GM23248 (cell line): ENCODE data around the gene FAM171A2. TPM values are rescaled to one million over a fixed set of nuclear protein-coding genes. Genes with fewer than 3 reads are reported as not detected.

Source experiments
- DNase-seq: peaks from one replicate; pipeline ENCODE4 v3.0.0-alpha.2; 2015
- H2AFZ ChIP-seq: fragments of 200-600 bp; sonication (generic); 2 replicates; pipeline ENCODE4 v1.6.1; 2016; ENCODE audit warnings: antibody characterized with exemption
- H3F3A ChIP-seq: fragments of 200-600 bp; sonication (generic); 2 replicates; pipeline ENCODE4 v1.6.1; 2016; ENCODE audit warnings: mild to moderate bottlenecking, antibody characterized with exemption, mixed run types; ENCODE audit not compliant: insufficient read depth
- H3K27ac ChIP-seq: fragments of 200-600 bp; sonication (generic); 2 replicates; pipeline ENCODE4 v1.5.1; 2016; ENCODE audit warnings: mild to moderate bottlenecking
- H3K27me3 ChIP-seq: fragments of 200-600 bp; sonication (generic); replicated peaks from 2 replicates; pipeline ENCODE4 v1.6.1; 2016; ENCODE audit warnings: mild to moderate bottlenecking; ENCODE audit not compliant: insufficient read depth
- H3K36me3 ChIP-seq: fragments of 200-600 bp; sonication (generic); 2 replicates; pipeline ENCODE4 v1.6.1; 2016; ENCODE audit warnings: low read depth, mild to moderate bottlenecking
- H3K4me1 ChIP-seq: fragments of 200-600 bp; sonication (generic); 2 replicates; pipeline ENCODE4 v1.6.1; 2016; ENCODE audit warnings: mild to moderate bottlenecking; ENCODE audit not compliant: insufficient read depth
- H3K4me2 ChIP-seq: fragments of 200-600 bp; sonication (generic); one replicate; pipeline ENCODE4 v1.6.1; 2016; ENCODE audit warnings: mild to moderate bottlenecking; ENCODE audit not compliant: unreplicated experiment
- H3K4me3 ChIP-seq: fragments of 200-600 bp; sonication (generic); 2 replicates; pipeline ENCODE4 v1.5.1; 2016; ENCODE audit warnings: mild to moderate bottlenecking
- H3K79me2 ChIP-seq: fragments of 200-600 bp; sonication (generic); 2 replicates; pipeline ENCODE4 v1.6.1; 2016; ENCODE audit warnings: mild to moderate bottlenecking; ENCODE audit not compliant: insufficient read depth
- H3K9ac ChIP-seq: fragments of 200-600 bp; sonication (generic); 2 replicates; pipeline ENCODE4 v1.6.1; 2016; ENCODE audit warnings: mild to moderate bottlenecking
- H3K9me2 ChIP-seq: fragments of 200-600 bp; sonication (generic); 2 replicates; pipeline ENCODE4 v1.6.1; 2016; ENCODE audit warnings: mixed run types, mild to moderate bottlenecking, moderate library complexity; ENCODE audit not compliant: insufficient read depth
- H3K9me3 ChIP-seq: fragments of 200-600 bp; sonication (generic); one replicate; pipeline ENCODE4 v1.6.1; 2017; ENCODE audit warnings: low read depth
- H4K20me1 ChIP-seq: fragments of 200-600 bp; sonication (generic); 2 replicates; pipeline ENCODE4 v1.6.0; 2016; ENCODE audit not compliant: insufficient read depth
- EZH2 ChIP-seq: fragments of 200-600 bp; sonication (generic); IDR thresholded peaks from 2 replicates; pipeline ENCODE4 v1.6.1; 2018; ENCODE audit warnings: antibody characterized with exemption, mild to moderate bottlenecking; ENCODE audit not compliant: insufficient read depth, poor library complexity, severe bottlenecking
- EZH2phosphoT487 ChIP-seq: fragments of 200-600 bp; sonication (generic); IDR thresholded peaks from 2 replicates; pipeline ENCODE4 v1.6.1; 2018; ENCODE audit warnings: antibody characterized with exemption, moderate library complexity, mild to moderate bottlenecking, low read depth; ENCODE audit not compliant: insufficient read depth
- WGBS, 2 experiments: methylation state at CpG; one replicate each; pipeline ENCODE4 v1.1.6; 2015 to 2017; ENCODE audit warnings: low lambda C conversion rate in 2 of 2, low coverage in 1 of 2; ENCODE audit errors: missing lambda C conversion rate in 2 of 2; 5-methylcytosine and 5-hydroxymethylcytosine counted together
- in situ Hi-C: fragments of 300-500 bp; cut with MboI; formaldehyde crosslinking; loops from 2 replicates; pipeline ENCODE4 v1.15.0; 2020
- polyA plus RNA-seq: library from polyadenylated mRNA; unstranded; fragments of >200 nt; fragmentation: Nextera tagmentation; extraction: Ambion mirVana; gene quantifications from 2 replicates; pipeline ENCODE4 v1.2.1, GENCODE V29; 2016
- total RNA-seq: library from RNA; depleted of rRNA; stranded (reverse); fragments of >200 nt; shearing (Covaris generic); gene quantifications from 2 replicates; pipeline ENCODE4 v1.2.3, GENCODE V29; 2014

Gene FAM171A2
- total and polyA plus RNA-seq, 2 experiments from 2014 or later = 0.25 to 4.8 TPM

DNA sequence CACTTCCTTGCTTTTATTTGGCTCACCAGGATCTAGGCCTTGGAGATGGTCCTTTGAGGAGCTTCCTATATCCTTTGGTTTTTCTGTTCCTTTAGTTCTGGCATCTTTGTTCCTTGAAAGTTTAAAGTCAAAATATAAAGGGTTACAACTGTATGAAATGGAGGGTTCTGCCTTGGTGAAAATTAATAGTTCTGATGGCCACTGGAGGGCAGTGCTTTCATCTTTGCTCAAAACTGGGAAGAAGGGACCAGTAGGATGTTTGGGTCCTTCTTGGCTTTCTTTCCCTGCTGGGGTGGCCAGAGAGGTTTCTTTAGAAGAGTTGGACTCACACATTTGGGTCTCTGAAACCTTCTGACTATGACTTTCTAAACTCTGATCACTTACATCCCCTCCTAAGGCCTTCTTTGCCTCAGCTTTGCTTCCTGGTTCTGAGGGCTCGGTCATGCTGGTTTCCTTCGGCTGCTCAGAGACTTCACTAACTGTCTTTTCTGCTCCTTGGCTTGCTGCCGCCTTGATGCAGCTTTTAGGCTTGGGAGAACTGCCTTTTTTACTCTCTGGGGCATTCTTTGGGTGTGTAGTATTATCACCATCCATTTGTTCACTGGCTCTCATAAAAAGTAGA, 36.7 kb upstream of the FAM171A2 start:
- WGBS, 2 experiments = 94 to 100% methylated on average over 3 of the region's 3 CpGs
- TF ChIP-seq EZH2phosphoT487 = no peak
- TF ChIP-seq EZH2 = no peak

DNA sequence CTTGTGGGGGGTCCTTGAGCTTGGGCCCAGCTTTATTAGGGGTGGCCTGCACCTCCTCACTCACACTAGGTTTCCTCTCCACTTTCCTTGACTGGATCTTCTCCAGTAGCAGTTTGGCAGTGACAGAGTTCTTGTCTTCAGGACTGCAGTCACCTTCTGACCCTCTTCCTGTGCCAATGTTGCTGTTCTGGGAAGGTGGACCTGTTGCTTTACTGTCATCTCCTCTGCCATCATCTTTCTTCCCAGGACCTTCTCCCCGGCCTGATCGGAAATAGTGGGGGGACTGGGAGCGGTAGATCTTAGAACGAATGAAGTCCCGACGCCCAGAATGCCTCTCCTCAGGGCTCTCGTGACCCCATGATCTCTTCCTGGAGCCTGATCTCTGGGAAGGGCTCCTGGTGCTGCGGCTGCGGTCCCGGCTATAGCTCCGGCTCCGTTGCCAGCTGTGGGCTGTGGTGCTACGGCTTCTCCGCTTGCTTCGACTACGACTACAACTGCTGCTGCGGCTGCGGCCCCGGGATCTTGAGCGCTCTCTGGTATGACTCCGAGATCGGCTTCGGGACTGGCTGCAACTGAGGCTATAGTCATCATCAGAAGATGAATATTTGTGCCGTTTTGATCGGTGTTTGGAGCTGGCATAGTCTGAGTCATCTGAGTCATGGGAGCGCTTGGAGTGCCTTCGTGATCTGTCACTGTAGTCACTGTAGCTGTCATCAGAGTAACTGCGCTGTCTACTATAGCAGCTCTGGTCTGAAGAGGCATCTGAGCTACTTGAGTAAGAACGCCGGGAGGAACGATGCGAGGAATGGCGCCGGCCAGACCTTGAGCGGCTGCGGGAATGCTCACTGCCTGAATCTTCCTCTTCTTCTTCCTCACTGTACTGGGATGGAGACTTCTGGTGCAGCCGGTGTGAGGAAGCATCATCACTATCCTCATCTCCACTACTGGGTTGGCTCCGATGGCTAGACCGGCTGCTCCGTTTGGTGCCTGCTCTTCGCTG, 35.3 kb upstream of the FAM171A2 start:
- no peak overlapping the region for H3K4me2 ChIP-seq
- TF ChIP-seq EZH2 (no peak), EZH2phosphoT487 (no peak)
- H3K27ac ChIP-seq = no peak overlapping the region
- H3K9me3 ChIP-seq = no peaks in the 10 kb centered on the region
- peaks cover 5% of the 10 kb centered on the region; the same call in 1 of the 2 replicates for H3F3A ChIP-seq
- no peak overlapping the region for H3K4me3 ChIP-seq
- in situ Hi-C loops = no loop called here
- 95 to 96% methylated on average over 40 to 41 of the region's 41 CpGs for WGBS, 2 experiments
- no peaks in the 10 kb centered on the region for H3K79me2 ChIP-seq
- H3K9ac ChIP-seq = no peak overlapping the region
- no peak overlapping the region for H2AFZ ChIP-seq
- H3K4me1 ChIP-seq = no peaks in the 10 kb centered on the region
- DNase-seq = no peak
- peaks cover 13% of the 10 kb centered on the region; the same call in 1 of the 2 replicates for H3K36me3 ChIP-seq
- no peaks in the 10 kb centered on the region for H4K20me1 ChIP-seq
- H3K27me3 ChIP-seq = no peaks in the 10 kb centered on the region
- H3K9me2 ChIP-seq = no peaks in the 10 kb centered on the region

More for the DNA sequence above, 36.7 kb upstream of the FAM171A2 start:
- no peaks in the 10 kb centered on the region for H4K20me1 ChIP-seq
- H3K9me2 ChIP-seq = no peaks in the 10 kb centered on the region
- no peak overlapping the region for H3K9ac ChIP-seq
- H3K4me3 ChIP-seq = no peak overlapping the region
- no peaks in the 10 kb centered on the region for H3K79me2 ChIP-seq
- no peaks in the 10 kb centered on the region for H3K4me1 ChIP-seq
- peak; percentile 49 for DNase-seq
- in situ Hi-C loops = no loop called here
- H3K27me3 ChIP-seq = no peaks in the 10 kb centered on the region
- H3F3A ChIP-seq = peaks cover 5% of the 10 kb centered on the region; the same call in 1 of the 2 replicates
- H3K27ac ChIP-seq = no peak overlapping the region
- no peak overlapping the region for H3K4me2 ChIP-seq
- no peaks in the 10 kb centered on the region for H3K9me3 ChIP-seq
- H3K36me3 ChIP-seq = peaks cover 18% of the 10 kb centered on the region
- H2AFZ ChIP-seq = no peak overlapping the region

DNA sequence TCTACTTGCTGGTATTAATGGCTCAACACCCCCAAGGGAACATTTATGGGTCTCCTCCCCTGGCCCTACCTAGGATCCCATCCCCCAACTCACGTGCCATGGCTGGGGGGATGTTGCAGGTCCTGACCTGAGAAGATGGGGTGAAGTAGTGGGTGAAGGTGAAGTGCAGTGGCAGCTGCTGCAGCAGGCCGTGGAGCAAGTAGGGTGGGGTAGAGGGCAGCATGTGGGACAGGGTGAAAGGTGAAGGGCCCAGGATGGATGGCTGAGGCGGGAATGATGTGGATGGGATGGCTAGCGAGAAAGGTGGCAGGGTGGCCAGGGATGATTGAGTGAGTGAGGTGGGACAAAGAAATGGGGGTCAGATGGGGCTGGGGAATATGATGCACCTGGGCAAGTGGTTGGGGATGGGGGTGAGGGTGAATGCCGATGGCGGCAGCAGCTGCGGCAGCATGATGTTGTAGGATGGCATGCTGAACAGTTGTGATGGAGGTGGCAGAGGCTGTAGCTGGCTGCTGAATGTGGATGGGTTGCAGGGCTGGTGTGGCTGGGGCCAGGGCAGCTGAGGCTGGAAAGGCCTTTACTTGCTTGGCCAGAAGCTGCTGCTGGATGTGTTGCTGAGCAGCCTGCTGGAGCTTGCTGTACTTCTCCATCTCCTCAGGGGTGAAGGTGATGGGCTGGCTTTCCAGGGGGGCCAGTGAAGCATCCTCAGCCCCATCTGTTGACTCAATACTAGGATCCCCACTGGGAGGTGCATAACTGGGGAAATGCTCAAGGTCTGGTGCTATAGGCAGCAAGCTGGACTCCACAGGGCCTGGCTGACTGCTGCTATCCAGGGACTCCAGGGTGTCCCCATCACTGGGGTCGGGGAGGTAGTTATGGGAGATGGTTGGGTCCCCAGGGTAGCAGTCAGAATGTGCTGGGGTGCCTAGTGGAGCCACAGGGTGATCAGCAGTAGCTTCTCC, 34.1 kb upstream of the FAM171A2 start:
- H4K20me1 ChIP-seq = no peaks in the 10 kb centered on the region
- H3K27ac ChIP-seq = no peak overlapping the region
- H3K36me3 ChIP-seq = peaks cover 13% of the 10 kb centered on the region; the same call in 1 of the 2 replicates
- H2AFZ ChIP-seq = no peak overlapping the region
- no peaks in the 10 kb centered on the region for H3K9me3 ChIP-seq
- H3K9ac ChIP-seq = no peak overlapping the region
- in situ Hi-C loops = no loop called here
- TF ChIP-seq EZH2phosphoT487 = no peak
- no peak for TF ChIP-seq EZH2
- no peak for DNase-seq
- 80 to 83% methylated on average over 7 to 8 of the region's 8 CpGs for WGBS, 2 experiments
- no peak overlapping the region for H3K4me2 ChIP-seq
- H3K4me3 ChIP-seq = no peak overlapping the region
- H3K9me2 ChIP-seq = no peaks in the 10 kb centered on the region
- no peaks in the 10 kb centered on the region for H3K4me1 ChIP-seq
- H3F3A ChIP-seq = peaks cover 5% of the 10 kb centered on the region; the same call in 1 of the 2 replicates
- no peaks in the 10 kb centered on the region for H3K79me2 ChIP-seq
- no peaks in the 10 kb centered on the region for H3K27me3 ChIP-seq
